Measurements from ENCODE around the gene RIMBP2.

The RIMBP2 gene

DNA sequence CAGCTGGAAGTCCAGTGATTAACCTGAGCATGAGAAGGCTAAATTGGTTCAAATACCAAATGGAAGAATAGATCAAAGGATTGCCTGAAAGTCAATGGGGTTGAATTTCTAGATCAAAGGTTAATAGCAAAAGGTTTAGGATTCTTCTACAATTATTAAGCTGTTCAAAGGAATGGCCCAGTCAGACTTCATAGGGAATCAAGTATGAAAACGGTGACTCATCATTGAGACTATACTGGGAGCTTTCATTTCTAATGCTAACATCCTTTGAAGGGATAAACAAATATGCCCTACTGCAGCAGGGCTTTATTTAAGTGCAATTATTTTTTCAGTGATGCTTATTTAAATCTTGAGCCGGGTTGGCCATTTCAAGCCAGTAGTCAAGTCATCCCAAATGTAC, 152.8 kb downstream of the RIMBP2 start:
- ATAC-seq: no peak
- Mint-ChIP-seq H3K27me3 (peaks cover 8% of the 10 kb centered on the region), H3K9me3 (peaks cover 19% of the 10 kb centered on the region), H3K4me3 (no peak overlapping the region), H3K4me1 (no peaks in the 10 kb centered on the region), H3K27ac (no peak overlapping the region), H3K36me3 (no peaks in the 10 kb centered on the region)

DNA sequence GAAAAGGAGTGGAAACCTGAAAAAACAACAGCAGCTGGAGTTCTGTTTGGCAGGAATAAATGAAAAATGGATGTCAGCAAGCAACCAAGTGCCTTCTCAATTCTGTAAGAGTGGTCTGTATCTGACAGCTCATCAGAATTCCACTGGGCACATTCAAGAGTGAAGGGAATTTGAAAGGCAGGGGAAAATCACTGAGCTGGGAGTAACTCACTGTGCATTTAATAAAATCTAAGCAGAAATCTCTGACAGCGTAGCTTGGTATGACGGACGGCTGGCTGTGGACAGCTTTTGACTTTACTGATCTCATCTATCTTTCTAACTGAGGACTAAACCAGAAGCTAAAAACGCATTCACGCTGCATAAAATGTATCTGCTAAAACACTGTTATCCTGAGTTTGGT, 153.4 kb downstream of the RIMBP2 start:
- H3K27me3 Mint-ChIP-seq: peaks cover 8% of the 10 kb centered on the region
- H3K36me3 Mint-ChIP-seq: no peaks in the 10 kb centered on the region
- no peaks in the 10 kb centered on the region for H3K4me1 Mint-ChIP-seq
- no peak overlapping the region for H3K4me3 Mint-ChIP-seq
- no peak overlapping the region for H3K27ac Mint-ChIP-seq
- peaks cover 19% of the 10 kb centered on the region for H3K9me3 Mint-ChIP-seq
- ATAC-seq: no peak

DNA sequence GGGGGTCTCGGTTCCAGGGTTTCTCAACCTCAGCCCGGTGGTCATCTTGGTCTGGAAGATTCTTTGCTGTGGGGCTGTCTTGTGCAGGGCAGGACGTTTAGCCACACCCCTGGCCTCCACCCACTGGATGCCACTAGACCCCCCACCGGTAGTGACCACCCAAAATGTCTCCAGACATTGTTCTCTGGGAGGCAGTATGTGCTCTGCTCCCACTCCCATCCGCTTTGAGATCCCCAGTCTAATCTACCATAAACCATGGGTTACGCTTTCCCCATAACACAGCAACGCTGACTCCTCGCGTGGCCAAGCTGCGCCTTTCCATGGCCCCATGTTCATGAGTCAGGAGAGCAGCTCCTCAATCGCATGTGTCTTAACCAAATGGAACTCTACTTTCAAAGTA, 155.8 kb downstream of the RIMBP2 start:
- no peak for ATAC-seq
- no peak overlapping the region for H3K27ac Mint-ChIP-seq
- H3K4me3 Mint-ChIP-seq: no peak overlapping the region
- no peaks in the 10 kb centered on the region for H3K4me1 Mint-ChIP-seq
- H3K27me3 Mint-ChIP-seq: peaks cover 8% of the 10 kb centered on the region
- no peaks in the 10 kb centered on the region for H3K36me3 Mint-ChIP-seq
- H3K9me3 Mint-ChIP-seq: peaks cover 13% of the 10 kb centered on the region

DNA sequence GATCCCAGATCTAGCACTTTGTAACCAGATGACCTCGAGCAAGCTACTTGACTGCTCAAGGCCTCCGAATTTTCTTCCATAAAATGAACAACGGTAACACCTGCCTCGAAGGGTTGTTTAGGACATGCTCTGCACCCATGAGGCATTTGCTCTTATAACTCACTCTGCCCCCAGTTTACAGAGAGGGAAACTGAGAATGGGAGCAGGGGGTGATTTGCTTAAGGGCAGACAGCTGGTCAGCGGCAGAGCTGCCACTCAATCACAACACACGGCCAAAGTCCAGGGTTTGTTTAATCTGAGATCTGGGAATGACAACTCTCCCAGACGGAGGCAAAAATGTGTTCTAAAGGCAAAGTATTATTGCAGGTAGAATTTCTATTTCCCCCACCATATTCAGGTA, 156.3 kb downstream of the RIMBP2 start:
- H3K27me3 Mint-ChIP-seq: peaks cover 8% of the 10 kb centered on the region
- H3K27ac Mint-ChIP-seq: no peak overlapping the region
- peaks cover 12% of the 10 kb centered on the region for H3K9me3 Mint-ChIP-seq
- no peaks in the 10 kb centered on the region for H3K4me1 Mint-ChIP-seq
- no peaks in the 10 kb centered on the region for H3K36me3 Mint-ChIP-seq
- H3K4me3 Mint-ChIP-seq: no peak overlapping the region
- no peak for ATAC-seq

DNA sequence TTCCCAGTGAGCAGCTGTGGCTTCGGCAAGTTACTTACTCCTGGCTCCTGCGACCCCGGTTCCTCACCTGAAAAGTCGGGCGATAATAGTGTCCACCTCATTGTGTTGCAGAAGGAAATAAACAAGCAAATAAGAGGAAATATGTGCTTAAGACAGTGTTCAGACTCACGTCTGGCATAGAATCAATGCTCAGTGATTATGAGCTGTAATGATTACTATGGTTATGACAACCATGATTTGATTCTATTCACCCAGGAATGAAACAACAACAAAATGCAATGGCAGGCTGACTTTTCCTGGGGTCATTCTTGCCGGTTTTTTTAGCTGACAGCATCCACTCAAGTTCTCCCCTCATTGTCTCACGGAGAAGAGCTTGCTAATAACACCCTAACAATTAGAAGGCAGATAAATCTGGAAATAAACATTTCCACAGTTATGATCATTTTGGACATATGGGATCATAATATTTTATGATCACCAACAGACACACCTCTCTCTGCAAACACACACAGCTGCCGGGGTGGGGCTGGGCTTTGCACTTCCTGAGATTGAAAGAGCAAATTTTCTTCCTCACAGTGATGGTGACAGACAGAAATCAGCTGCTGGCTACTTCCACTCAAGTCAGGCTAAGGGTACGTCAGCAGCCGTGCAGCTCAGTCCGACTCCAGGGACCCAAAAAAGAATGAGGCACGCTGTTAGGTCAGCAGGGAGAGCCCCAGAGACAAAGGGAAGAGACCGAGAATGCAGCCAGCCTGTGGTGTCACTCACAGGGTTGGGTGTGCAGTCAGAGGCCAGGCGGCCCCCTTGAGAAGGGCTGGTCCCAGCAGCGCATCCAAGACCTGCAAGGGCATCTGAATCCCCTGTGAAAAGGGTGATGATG, 158.0 kb downstream of the RIMBP2 start:
- ATAC-seq: no peak
- H3K36me3 Mint-ChIP-seq: no peaks in the 10 kb centered on the region
- no peak overlapping the region for H3K27ac Mint-ChIP-seq
- no peaks in the 10 kb centered on the region for H3K27me3 Mint-ChIP-seq
- H3K4me3 Mint-ChIP-seq: no peak overlapping the region
- peaks cover 9% of the 10 kb centered on the region for H3K9me3 Mint-ChIP-seq
- H3K4me1 Mint-ChIP-seq: no peaks in the 10 kb centered on the region

DNA sequence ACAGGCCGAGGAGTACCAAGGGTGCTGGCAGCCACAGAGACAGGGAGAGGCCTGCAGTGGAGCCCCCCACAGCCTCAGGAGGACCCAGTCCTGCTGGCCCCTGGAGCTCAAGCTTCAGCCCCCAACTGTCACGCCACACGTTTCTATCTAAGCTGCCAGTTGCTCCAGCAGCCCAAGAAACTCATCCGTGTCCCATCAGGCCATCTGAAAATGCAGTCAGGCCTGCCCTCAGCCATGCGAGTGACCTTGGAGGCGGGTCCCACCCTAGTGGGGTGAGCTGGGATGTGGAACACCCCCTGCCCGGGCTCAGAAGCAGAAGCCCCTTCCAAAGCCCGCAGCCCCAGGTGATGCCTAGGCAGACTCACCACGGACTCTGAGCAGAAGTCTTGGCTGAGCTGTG, 158.9 kb downstream of the RIMBP2 start:
- Mint-ChIP-seq H3K4me1 (no peaks in the 10 kb centered on the region), H3K9me3 (peaks cover 9% of the 10 kb centered on the region), H3K4me3 (no peak overlapping the region), H3K36me3 (no peaks in the 10 kb centered on the region), H3K27me3 (no peaks in the 10 kb centered on the region), H3K27ac (no peak overlapping the region)
- ATAC-seq: no peak

DNA sequence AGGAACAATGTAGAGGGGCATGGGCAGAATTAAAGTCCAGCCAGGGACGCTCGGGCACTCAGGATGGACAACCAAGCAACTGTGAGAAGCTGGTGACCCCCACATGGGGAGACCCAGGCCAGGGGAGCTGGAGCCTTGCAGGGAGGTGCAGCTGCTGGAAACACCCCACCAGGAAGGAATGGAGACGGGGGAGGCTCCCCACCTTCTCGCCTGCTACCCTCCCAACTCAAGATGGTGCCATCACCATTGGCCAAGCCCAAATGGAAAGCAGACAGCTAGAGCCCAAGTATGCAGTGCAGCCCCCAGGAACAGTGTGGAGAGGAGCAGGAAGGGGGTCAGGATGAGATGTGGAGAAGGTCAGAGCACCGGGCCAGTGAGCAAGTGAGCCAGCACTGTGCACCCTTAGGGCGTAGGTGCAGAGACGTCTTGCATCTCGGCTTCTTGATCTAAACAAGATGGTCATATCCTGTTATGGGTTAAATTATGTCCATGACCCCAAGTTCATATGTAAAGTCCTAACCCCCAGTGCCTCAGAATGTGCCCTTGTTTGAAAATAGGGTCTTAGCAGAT, 159.5 kb downstream of the RIMBP2 start:
- peaks cover 9% of the 10 kb centered on the region for H3K9me3 Mint-ChIP-seq
- H3K36me3 Mint-ChIP-seq: no peaks in the 10 kb centered on the region
- no peaks in the 10 kb centered on the region for H3K4me1 Mint-ChIP-seq
- H3K27ac Mint-ChIP-seq: no peak overlapping the region
- no peak for ATAC-seq
- H3K4me3 Mint-ChIP-seq: no peak overlapping the region
- no peaks in the 10 kb centered on the region for H3K27me3 Mint-ChIP-seq

DNA sequence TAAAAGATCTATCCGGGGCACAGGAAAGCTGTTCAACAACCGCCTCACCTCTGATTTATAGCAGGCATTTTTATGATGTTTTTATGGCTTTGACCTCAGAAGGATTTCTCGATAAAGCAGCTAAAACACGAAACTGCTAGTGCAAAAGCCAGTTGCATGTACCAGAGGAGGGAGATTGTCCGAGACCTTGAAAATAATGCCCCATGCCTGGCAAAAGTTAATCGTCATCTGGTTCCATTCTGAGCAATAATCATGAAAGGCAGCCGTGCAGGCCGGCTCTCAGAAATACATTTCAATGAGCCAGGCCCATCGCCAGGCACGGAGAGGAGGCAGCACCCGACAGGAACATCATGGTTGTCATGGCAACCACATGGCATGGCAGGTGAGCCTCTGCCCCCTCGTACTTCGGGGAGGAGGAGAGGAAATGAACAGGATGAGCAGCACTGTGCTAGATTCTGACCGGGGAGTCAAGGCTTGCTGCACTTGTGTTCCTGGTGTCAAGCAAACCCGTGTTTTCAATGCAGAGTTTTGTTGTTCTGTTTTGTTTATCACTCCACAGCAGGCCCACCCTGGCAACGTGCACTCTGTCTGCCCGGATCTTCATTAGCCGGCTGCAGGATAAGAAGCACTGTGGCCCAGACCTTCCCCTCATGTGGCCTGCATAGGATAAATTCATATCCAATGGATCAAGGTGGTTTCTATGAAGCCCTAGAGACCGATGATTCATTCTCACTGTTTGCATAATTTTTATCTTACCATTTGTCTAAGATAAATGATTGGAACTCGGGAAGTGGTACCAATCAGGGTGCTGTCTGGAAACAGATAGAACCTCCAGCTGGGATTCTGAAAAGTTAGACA, 160.2 kb downstream of the RIMBP2 start:
- H3K4me1 Mint-ChIP-seq: no peaks in the 10 kb centered on the region
- no peak overlapping the region for H3K4me3 Mint-ChIP-seq
- peaks cover 11% of the 10 kb centered on the region for H3K9me3 Mint-ChIP-seq
- H3K27me3 Mint-ChIP-seq: no peaks in the 10 kb centered on the region
- H3K36me3 Mint-ChIP-seq: no peaks in the 10 kb centered on the region
- H3K27ac Mint-ChIP-seq: no peak overlapping the region
- no peak for ATAC-seq

DNA sequence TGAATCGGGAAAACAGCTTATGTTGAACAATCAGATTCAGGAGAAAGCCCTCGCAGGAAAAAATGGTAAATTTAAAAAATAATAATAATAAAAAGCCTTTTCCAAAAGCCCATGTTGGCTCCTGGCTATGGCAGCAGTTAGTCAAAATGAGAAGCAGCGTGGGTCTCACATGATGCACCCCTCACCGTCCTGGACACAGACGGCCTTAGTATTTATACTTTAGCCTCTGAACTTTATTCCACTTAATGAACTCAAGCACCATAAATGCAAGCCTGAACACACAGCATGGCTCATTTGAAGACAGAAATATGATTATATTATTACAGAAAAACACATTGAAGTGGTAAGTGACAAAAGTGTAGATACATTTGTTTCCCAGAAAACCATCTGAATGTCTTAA, 160.9 kb downstream of the RIMBP2 start:
- no peak overlapping the region for H3K27ac Mint-ChIP-seq
- H3K9me3 Mint-ChIP-seq: peaks cover 6% of the 10 kb centered on the region
- H3K27me3 Mint-ChIP-seq: no peaks in the 10 kb centered on the region
- no peak for ATAC-seq
- no peak overlapping the region for H3K4me3 Mint-ChIP-seq
- H3K36me3 Mint-ChIP-seq: no peaks in the 10 kb centered on the region
- H3K4me1 Mint-ChIP-seq: no peaks in the 10 kb centered on the region

DNA sequence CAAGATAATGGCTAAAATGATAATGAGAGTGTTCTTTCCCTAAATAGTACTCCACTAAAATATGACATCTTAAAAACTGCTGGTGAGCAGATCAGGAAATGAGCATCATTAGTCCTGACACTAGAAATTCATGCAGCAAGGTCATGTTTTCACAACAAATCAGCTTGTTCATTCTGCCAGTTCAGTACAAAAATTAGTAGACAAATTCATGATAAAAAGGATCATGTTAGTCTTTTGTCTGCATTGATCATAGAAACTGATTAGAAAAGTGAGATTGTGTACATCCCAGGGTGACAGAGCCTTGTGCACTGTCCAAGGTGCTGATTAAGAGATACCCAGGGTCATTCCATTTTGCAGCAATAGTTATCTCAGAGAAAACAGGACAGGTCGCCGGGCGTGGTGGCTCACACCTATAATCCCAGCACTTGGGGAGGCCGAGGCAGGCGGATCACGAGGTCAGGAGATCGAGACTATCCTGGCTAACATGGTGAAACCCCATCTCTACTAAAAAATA, 163.6 kb downstream of the RIMBP2 start:
- no peak for ATAC-seq
- H3K4me3 Mint-ChIP-seq: no peak overlapping the region
- H3K27me3 Mint-ChIP-seq: no peaks in the 10 kb centered on the region
- H3K36me3 Mint-ChIP-seq: no peaks in the 10 kb centered on the region
- H3K9me3 Mint-ChIP-seq: peaks cover 6% of the 10 kb centered on the region
- no peaks in the 10 kb centered on the region for H3K4me1 Mint-ChIP-seq
- no peak overlapping the region for H3K27ac Mint-ChIP-seq

DNA sequence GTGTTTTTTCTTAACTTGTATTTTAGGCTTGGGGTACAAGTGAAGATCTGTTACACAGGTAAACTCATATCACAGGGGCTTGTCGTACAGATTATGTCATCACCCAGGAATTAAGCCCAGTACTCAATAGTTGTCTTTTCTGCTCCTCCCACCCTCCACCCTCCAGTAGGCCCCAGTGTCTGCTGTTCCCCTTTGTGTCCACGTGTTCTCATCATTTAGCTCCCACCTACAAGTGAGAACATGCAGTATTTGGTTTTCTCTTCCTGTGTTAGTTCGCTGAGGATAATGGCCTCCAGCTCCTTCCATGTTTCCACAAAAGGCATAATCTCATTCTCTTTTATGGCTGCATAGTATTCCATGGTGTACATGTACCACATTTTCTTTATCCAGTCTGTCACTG, 166.7 kb downstream of the RIMBP2 start:
- H3K4me3 Mint-ChIP-seq: no peak overlapping the region
- no peaks in the 10 kb centered on the region for H3K27me3 Mint-ChIP-seq
- H3K9me3 Mint-ChIP-seq: peaks cover 6% of the 10 kb centered on the region
- H3K4me1 Mint-ChIP-seq: no peaks in the 10 kb centered on the region
- H3K36me3 Mint-ChIP-seq: no peaks in the 10 kb centered on the region
- H3K27ac Mint-ChIP-seq: no peak overlapping the region
- no peak for ATAC-seq

DNA sequence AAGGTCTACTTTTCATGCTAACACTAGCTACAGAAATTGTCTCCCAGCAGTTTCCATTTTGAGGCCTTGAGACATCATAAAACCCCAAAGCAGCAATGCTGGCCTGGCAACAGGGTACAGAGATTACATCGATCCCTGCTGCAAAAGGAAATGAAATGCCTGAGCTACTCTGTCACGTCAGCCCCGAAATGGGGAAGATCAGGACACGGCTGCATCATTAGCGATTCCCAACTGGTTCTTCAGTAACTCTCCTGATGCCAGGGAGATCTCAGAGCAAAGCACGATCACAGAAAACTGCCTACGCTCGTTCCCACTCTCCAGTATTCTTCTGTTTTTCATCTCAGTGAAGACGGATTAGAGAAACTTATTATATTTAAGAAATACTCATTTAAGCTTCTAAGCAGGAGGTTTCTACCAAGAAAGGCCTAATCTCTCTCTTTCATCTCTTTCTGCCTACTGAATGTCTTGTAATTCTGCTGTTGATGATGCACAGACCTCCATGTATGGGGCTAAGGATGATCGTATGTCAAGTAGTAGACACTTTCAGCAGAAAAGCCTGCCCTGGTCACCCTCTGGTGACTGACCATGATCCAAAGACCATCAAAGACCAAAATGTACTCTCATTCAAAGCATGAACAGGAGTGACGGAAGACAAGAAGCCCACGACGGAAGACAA, 168.5 kb downstream of the RIMBP2 start:
- Mint-ChIP-seq H3K9me3 (peaks cover 6% of the 10 kb centered on the region), H3K36me3 (no peaks in the 10 kb centered on the region)

DNA sequence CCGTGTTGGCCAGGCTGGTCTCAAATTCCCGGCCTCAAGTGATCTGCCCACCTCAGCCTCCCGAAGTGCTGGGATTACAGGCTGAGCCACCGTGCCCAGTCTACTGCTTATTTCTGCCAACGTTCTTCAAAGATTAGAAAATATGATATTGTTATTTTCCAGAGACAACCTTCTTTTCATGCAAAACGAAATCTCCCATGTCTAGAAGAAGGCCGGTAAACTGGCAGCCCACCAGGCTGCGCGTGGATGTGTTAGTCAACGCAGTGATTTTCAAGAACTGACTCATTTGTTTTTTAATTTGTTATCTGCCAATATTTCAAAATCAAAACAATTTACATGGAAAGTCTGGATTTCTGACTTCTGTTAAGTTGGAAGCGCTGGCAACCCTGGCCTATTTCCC, 169.6 kb downstream of the RIMBP2 start:
- no peak for ATAC-seq
- no peaks in the 10 kb centered on the region for H3K36me3 Mint-ChIP-seq
- no peak overlapping the region for H3K27ac Mint-ChIP-seq
- no peaks in the 10 kb centered on the region for H3K4me1 Mint-ChIP-seq
- no peaks in the 10 kb centered on the region for H3K27me3 Mint-ChIP-seq
- H3K9me3 Mint-ChIP-seq: peaks cover 10% of the 10 kb centered on the region
- H3K4me3 Mint-ChIP-seq: no peak overlapping the region

More for the DNA sequence above, 168.5 kb downstream of the RIMBP2 start:
- H3K4me3 Mint-ChIP-seq: no peak overlapping the region
- no peaks in the 10 kb centered on the region for H3K4me1 Mint-ChIP-seq
- no peaks in the 10 kb centered on the region for H3K27me3 Mint-ChIP-seq
- ATAC-seq: no peak
- no peak overlapping the region for H3K27ac Mint-ChIP-seq

DNA sequence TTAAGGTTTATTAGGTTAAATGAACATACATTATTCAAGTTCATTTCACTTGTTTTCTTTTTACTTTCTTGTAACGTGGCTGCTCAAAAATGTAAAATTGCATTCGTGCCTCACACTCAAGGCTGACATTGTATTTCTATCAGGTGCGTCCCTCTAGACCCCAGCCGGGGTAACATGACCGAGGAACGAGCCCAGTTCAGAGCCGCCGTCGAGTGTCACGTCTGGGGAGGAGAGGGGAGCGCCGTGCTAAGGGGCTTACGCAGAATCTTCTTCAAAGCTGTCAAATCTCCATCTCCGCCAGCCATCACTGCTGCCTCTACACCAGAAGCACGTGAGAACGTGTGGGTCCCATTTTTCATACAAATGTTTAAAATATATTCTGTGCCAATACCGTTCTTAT, 170.6 kb downstream of the RIMBP2 start:
- ATAC-seq: no peak
- Mint-ChIP-seq H3K9me3 (peaks cover 14% of the 10 kb centered on the region), H3K4me1 (no peaks in the 10 kb centered on the region), H3K4me3 (no peak overlapping the region), H3K36me3 (no peaks in the 10 kb centered on the region), H3K27ac (no peak overlapping the region), H3K27me3 (no peaks in the 10 kb centered on the region)

DNA sequence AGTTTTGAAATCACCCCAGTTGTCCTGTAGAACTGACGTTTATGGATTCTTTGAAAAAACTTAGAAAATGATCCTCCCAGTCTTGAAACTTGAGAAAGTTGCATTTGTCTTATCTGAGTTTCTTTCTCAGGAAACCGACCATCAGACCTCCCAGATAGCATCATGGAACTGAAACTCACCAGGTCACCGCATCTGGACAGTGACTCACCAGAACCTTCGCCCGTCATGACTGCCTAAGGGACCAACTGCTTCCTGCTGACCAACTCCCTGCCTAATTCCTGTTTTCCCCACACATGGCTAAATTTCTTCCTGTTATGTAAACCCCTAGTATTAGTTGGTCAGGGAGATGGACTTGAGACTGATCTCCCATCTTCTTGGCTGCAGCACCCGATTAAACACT, 175.7 kb downstream of the RIMBP2 start:
- Mint-ChIP-seq H3K27me3 (no peaks in the 10 kb centered on the region), H3K36me3 (no peaks in the 10 kb centered on the region), H3K27ac (no peak overlapping the region), H3K4me1 (no peaks in the 10 kb centered on the region), H3K4me3 (no peak overlapping the region), H3K9me3 (peaks cover 17% of the 10 kb centered on the region)
- ATAC-seq: no peak
